Measurements from ENCODE around the gene MLIP. TPM values are rescaled to one million over a fixed set of nuclear protein-coding genes. Genes with fewer than 3 reads are reported as not detected.

The MLIP gene
- total and polyA plus RNA-seq, 2 of the 8 experiments (the other 6 are each of a cell fraction or from before 2014, with no cell fraction given): not detected

- DNase-seq (ENCODE audit: low read depth in 1 of 2, low spot score in 2 of 2) (no peak), FAIRE-seq (no peak)
- Histone ChIP-seq H3K36me3 (ENCODE audit: control insufficient read depth in 2 of 4, insufficient read depth in 4 of 4, low read length in 3 of 4) (no peaks in the 10 kb centered on the region), H3K27me3 (replicated peaks in 1 of 4; ENCODE audit: control insufficient read depth in 3 of 4, extremely low read depth in 1 of 4, insufficient read depth in 3 of 4, low read length in 3 of 4) (no peaks in the 10 kb centered on the region), H4K91ac (replicated peaks; ENCODE audit: insufficient read length, low read length) (no peak overlapping the region), H3K56ac (replicated peaks; ENCODE audit: insufficient read length, low read depth, low read length) (no peak overlapping the region), H3K79me1 (ENCODE audit: low read depth, low read length) (no peaks in the 10 kb centered on the region), H2BK12ac (ENCODE audit: low read depth, low read length) (no peak overlapping the region), H3K79me2 (ENCODE audit: control insufficient read depth in 1 of 2, insufficient read depth in 2 of 2, low read length in 2 of 2) (no peaks in the 10 kb centered on the region), H2BK120ac (replicated peaks; ENCODE audit: low read depth, low read length) (no peak overlapping the region), H2AK5ac (ENCODE audit: low read depth, low read length) (no peak overlapping the region), H4K5ac (ENCODE audit: insufficient read length, low read depth, low read length) (peak overlapping the region; percentile 29), H3K23me2 (ENCODE audit: low read depth, low read length) (no peaks in the 10 kb centered on the region; the same call in 1 of the 2 replicates), H3K4ac (replicated peaks; ENCODE audit: insufficient read length, low read depth, low read length) (no peak overlapping the region), H2AFZ (ENCODE audit: low read length) (peak overlapping the region; percentile 82; the same call in 1 of the 2 replicates), H3K23ac (ENCODE audit: insufficient read length) (no peak overlapping the region), H3K14ac (ENCODE audit: insufficient read length) (no peak overlapping the region), H3K9me3 (ENCODE audit: insufficient read depth in 2 of 2, low read depth in 1 of 2, low read length in 1 of 2) (no peaks in the 10 kb centered on the region), H3K18ac (ENCODE audit: extremely low read depth, low read length) (no peak overlapping the region), H4K8ac (ENCODE audit: extremely low read depth, insufficient read depth, low read length) (no peak overlapping the region), H3K4me2 (ENCODE audit: insufficient read depth in 1 of 2, low read depth in 2 of 2, low read length in 2 of 2) (no peak overlapping the region), H3K9ac (replicated peaks in 1 of 4; ENCODE audit: extremely low read depth in 1 of 4, low read depth in 3 of 4, low read length in 3 of 4) (no peak overlapping the region), H2BK15ac (ENCODE audit: low read length) (0 out of 2 replicates have a peak overlapping the region, but pooled peaks have one; percentile 84), H2BK20ac (ENCODE audit: low read length) (no peak overlapping the region), H3K4me3 (ENCODE audit: extremely low read depth in 1 of 4, insufficient read depth in 2 of 4, low read depth in 3 of 4, low read length in 4 of 4) (no peak overlapping the region), H3K27ac (ENCODE audit: low read depth, low read length) (no peak overlapping the region), H3K4me1 (replicated peaks in 1 of 4; ENCODE audit: control insufficient read depth in 3 of 4, insufficient read depth in 4 of 4, low read length in 3 of 4) (0 out of 7 replicates have a peak, but pooled peaks cover 0 to 4% (median 0%) of the 10 kb centered on the region in 4 experiments), H4K20me1 (replicated peaks in 1 of 2; ENCODE audit: control insufficient read depth in 1 of 2, insufficient read depth in 2 of 2, low read length in 2 of 2) (no peaks in the 10 kb centered on the region), H2BK5ac (ENCODE audit: low read depth, low read length) (peak overlapping the region; percentile 48; the same call in 1 of the 2 replicates)
- 87% methylated on average over 1 of the region's 1 CpG; no CpG with 5 or more reads in 1 of the 2 experiments for WGBS, 2 experiments (ENCODE audit: extremely low coverage in 1 of 2, insufficient coverage in 1 of 2, insufficient read length in 1 of 2, insufficient replicate concordance in 2 of 2, low coverage in 1 of 2, low lambda C conversion rate in 2 of 2, missing lambda C conversion rate in 1 of 2)
- ChIA-PET POLR2A (ENCODE audit: partially characterized antibody) (no interaction called here), CTCF (ENCODE audit: partially characterized antibody) (no interaction called here)
- TF ChIP-seq BACH1 (IDR thresholded peaks at IDR 0.05; ENCODE audit: low read length): no peak
- TF ChIP-seq SUZ12 (IDR thresholded peaks at IDR 0.05; ENCODE audit: low read length): no peak
- TF ChIP-seq EP300 (IDR thresholded peaks at IDR 0.05; ENCODE audit: borderline replicate concordance in 1 of 2, low read depth in 2 of 2, low read length in 2 of 2): no peak
- no peak for TF ChIP-seq FOSL1 (IDR thresholded peaks at IDR 0.05; ENCODE audit: insufficient read depth, low read depth, low read length)
- TF ChIP-seq RFX5 (IDR thresholded peaks at IDR 0.05; ENCODE audit: borderline replicate concordance, low read depth, low read length): no peak
- TF ChIP-seq ASH2L (IDR thresholded peaks at IDR 0.05; ENCODE audit: low read length): no peak
- TF ChIP-seq, protein P1, sequence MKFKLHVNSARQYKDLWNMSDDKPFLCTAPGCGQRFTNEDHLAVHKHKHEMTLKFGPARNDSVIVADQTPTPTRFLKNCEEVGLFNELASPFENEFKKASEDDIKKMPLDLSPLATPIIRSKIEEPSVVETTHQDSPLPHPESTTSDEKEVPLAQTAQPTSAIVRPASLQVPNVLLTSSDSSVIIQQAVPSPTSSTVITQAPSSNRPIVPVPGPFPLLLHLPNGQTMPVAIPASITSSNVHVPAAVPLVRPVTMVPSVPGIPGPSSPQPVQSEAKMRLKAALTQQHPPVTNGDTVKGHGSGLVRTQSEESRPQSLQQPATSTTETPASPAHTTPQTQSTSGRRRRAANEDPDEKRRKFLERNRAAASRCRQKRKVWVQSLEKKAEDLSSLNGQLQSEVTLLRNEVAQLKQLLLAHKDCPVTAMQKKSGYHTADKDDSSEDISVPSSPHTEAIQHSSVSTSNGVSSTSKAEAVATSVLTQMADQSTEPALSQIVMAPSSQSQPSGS (IDR thresholded peaks at IDR 0.05; ENCODE audit: low read length): no peak
- no peak for TF ChIP-seq EZH2 (IDR thresholded peaks at IDR 0.05; ENCODE audit: low read depth, low read length, severe bottlenecking)
- TF ChIP-seq, protein P2, sequence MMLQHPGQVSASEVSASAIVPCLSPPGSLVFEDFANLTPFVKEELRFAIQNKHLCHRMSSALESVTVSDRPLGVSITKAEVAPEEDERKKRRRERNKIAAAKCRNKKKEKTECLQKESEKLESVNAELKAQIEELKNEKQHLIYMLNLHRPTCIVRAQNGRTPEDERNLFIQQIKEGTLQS (IDR thresholded peaks at IDR 0.05; ENCODE audit: insufficient read depth, low read depth, low read length): no peak
- TF ChIP-seq CBX8 (IDR thresholded peaks at IDR 0.05; ENCODE audit: borderline replicate concordance, low read depth, low read length): no peak
- no peak for TF ChIP-seq POLR2A (IDR thresholded peaks at IDR 0.05; ENCODE audit: control extremely low read depth in 1 of 2, low read depth in 2 of 2, low read length in 2 of 2)
Observed at GRCh38 chr6:54115966-54116365, 4.7 kb downstream of the MLIP start.
